HL-60 (cell line): Measurements from ENCODE around the gene TMEM190.

ENCODE experiments used
- GABPA ChIP-seq: IDR thresholded peaks from 2 replicates; pipeline ENCODE4 v1.6.1; 2012; ENCODE audit warnings: low read depth
- POLR2AphosphoS5 ChIP-seq: IDR thresholded peaks from 2 replicates; pipeline ENCODE4 v1.6.1; 2012; ENCODE audit warnings: low read depth
- REST ChIP-seq: IDR thresholded peaks from 2 replicates; pipeline ENCODE4 v1.6.1; 2012; ENCODE audit warnings: low read depth; ENCODE audit not compliant: insufficient replicate concordance
- SPI1 ChIP-seq: IDR thresholded peaks from 2 replicates; pipeline ENCODE4 v1.6.1; 2012; ENCODE audit warnings: low read depth, mild to moderate bottlenecking, borderline replicate concordance
- TF ChIP-seq, protein P1 (sequence below): IDR thresholded peaks from one replicate; pipeline ENCODE4 v1.5.1; 2011; ENCODE audit warnings: low read length, control low read depth, inconsistent platforms; ENCODE audit not compliant: insufficient read depth

GRCh38 chr19:55389386-55390317, 13.0 kb downstream of the TMEM190 start:
- no peak for TF ChIP-seq SPI1
- TF ChIP-seq, protein P1, sequence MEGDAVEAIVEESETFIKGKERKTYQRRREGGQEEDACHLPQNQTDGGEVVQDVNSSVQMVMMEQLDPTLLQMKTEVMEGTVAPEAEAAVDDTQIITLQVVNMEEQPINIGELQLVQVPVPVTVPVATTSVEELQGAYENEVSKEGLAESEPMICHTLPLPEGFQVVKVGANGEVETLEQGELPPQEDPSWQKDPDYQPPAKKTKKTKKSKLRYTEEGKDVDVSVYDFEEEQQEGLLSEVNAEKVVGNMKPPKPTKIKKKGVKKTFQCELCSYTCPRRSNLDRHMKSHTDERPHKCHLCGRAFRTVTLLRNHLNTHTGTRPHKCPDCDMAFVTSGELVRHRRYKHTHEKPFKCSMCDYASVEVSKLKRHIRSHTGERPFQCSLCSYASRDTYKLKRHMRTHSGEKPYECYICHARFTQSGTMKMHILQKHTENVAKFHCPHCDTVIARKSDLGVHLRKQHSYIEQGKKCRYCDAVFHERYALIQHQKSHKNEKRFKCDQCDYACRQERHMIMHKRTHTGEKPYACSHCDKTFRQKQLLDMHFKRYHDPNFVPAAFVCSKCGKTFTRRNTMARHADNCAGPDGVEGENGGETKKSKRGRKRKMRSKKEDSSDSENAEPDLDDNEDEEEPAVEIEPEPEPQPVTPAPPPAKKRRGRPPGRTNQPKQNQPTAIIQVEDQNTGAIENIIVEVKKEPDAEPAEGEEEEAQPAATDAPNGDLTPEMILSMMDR: no peak
- TF ChIP-seq POLR2AphosphoS5: peak; percentile 42; the same call in 1 of the 2 replicates
- no peak for TF ChIP-seq GABPA
- no peak for TF ChIP-seq REST
